Fibroblast of pulmonary artery (primary cell): ENCODE data around the gene SLC28A3.

Source experiments
- DNase-seq: peaks from one replicate; pipeline ENCODE4 v3.0.0-alpha.2; 2010; ENCODE audit warnings: low read depth
- H3K4me3 ChIP-seq: replicated peaks from 2 replicates; pipeline ENCODE4 v1.5.1; 2011; ENCODE audit warnings: low read depth, mild to moderate bottlenecking, control low read depth, low read length, moderate library complexity
- CTCF ChIP-seq: IDR thresholded peaks from 2 replicates; pipeline ENCODE4 v1.5.1; 2011; ENCODE audit warnings: mild to moderate bottlenecking, control low read depth, low read length, inconsistent platforms; ENCODE audit errors: missing control alignments

SLC28A3 gene

DNA sequence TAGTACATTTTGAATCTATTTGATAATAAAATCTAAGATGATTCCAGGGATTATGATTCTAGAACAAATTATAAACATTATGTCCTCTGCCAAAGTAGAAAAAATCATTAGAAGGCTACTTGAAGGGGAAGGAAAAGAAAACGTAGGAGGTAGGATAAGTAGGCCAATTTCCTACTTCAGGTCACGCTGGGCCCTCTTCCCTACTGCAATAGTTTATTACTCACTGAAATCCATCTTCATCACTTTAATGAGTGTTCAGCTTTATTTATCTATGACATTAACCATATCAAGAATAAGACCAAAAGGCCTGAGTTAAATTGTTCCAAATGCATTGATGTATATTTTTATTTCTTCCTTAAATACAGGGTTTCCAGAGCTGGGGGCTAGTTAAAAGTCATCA, 21.6 kb downstream of the SLC28A3 start:
- no peak for DNase-seq
- TF ChIP-seq CTCF, result no peak
- no peak overlapping the region for H3K4me3 ChIP-seq

DNA sequence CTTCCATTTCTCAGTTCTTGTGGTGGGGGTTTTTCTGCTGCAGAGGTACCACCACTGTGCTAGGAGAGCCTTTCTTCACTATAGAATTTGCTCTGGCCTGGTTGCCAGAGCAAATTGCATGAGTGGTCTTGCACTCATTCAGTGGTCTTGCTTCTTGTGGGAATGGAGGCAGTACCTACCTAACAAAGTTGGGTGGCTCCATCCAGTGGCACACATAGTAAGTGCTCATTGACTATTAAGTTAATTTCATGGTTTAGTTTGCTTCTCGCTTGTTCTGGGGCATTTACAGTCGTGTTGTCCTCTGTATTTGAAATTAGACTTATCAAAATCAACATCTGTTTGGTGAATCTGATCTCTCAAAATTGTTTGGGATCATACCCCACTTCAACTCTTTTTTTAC, 23.0 kb downstream of the SLC28A3 start:
- TF ChIP-seq CTCF, result peak; percentile 21
- no peak for DNase-seq
- H3K4me3 ChIP-seq, result no peak overlapping the region

- peak; percentile 81 for TF ChIP-seq CTCF
- H3K4me3 ChIP-seq, result no peak overlapping the region
- peak; percentile 76 for DNase-seq
Measured at GRCh38 chr9:84315278-84315877, 25.2 kb downstream of the SLC28A3 start.

- no peak for TF ChIP-seq CTCF
- no peak overlapping the region for H3K4me3 ChIP-seq
Measured at GRCh38 chr9:84314306-84314705, 26.3 kb downstream of the SLC28A3 start.

GRCh38 chr9:84310883-84311282, 29.7 kb downstream of the SLC28A3 start:
- DNase-seq, result no peak
- TF ChIP-seq CTCF, result no peak
- no peak overlapping the region for H3K4me3 ChIP-seq

More at GRCh38 chr9:84314306-84314705, 26.3 kb downstream of the SLC28A3 start:
- DNase-seq, result no peak

- H3K4me3 ChIP-seq, result no peak overlapping the region
- TF ChIP-seq CTCF, result no peak
- no peak for DNase-seq
Measured at GRCh38 chr9:84305497-84306131, 34.9 kb downstream of the SLC28A3 start.

GRCh38 chr9:84304166-84304565, 36.4 kb downstream of the SLC28A3 start:
- no peak for TF ChIP-seq CTCF
- H3K4me3 ChIP-seq, result no peak overlapping the region
- no peak for DNase-seq
